HG02759 (cell line): Measurements from ENCODE around the gene SLC15A3.
A peak's percentile ranks its signal among the peaks of the same experiment; 100 is the strongest.

ENCODE experiments used
- ATAC-seq: cut with Tn5 transposase; IDR thresholded peaks from one replicate; pipeline ENCODE4 v1.9.1; 2021; ENCODE audit warnings: mild to moderate bottlenecking, moderate library complexity; ENCODE audit not compliant: unreplicated experiment

SLC15A3 gene

DNA sequence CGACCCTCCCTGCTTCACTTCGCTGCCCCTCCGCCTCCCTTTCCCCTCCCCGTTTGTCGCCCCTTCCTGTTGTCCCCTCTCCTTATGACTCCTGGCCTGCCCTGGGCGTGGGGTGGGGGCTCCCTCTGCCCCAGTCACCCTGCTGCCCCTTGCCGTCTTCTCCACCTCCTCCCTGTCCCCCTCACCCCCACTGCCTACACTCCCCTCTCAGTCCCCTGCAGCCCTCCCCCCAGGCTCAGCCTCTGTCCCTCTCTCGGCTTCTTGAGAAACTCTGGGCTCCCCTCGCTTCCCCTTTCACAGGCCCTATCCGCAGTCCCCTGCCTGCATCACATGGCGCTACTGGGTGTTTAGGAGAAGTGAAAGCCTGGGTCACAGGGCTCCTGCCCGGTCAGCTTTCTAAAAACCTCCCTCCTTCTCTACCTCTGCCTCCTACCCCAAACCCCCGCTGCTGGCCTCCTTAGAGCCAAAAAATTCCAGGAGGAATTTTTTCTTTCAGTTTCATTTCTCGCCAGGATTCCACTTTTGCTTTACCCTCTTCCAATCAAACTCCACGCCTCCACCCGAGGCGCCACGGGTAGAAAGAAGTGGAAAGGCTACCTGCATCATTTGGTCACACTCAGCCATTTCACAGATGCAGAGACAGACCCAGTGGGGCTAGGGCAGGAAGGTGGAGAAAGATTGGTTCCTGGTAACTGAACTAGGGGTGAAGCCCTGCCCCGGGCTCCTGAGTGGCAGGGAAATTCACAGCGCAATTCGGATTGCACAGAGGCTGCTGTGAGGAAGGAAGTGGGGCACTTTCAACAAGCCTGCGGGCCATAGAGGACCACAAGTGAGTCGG lies at the start of gene SLC15A3:
TSS of gene SLC15A3 (minus strand) at position 273 of the 838 bp plus-strand sequence. CDS start 625 bp downstream, outside the sequence.
- ATAC-seq, result peak; percentile 74

DNA sequence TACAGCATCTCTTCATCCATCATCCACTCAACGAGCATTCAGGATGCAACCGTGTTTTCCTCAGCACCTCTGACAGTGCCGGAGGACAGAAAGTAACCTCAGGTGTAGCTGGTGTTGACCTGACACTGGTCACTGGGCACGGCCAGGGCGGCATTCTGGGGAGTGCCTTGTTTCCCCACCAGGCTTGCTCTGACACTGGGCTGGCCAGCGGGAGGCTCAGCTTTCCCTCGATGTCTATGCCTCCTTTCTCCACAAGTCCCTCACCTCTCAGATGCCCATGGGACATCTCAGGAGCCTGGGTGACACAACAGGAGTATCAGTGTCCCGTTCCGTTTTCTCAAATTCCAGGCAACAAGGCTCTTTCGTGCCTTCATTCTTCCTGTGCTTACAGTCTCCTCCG lies 48.5 kb upstream of the SLC15A3 start:
- no peak for ATAC-seq

DNA sequence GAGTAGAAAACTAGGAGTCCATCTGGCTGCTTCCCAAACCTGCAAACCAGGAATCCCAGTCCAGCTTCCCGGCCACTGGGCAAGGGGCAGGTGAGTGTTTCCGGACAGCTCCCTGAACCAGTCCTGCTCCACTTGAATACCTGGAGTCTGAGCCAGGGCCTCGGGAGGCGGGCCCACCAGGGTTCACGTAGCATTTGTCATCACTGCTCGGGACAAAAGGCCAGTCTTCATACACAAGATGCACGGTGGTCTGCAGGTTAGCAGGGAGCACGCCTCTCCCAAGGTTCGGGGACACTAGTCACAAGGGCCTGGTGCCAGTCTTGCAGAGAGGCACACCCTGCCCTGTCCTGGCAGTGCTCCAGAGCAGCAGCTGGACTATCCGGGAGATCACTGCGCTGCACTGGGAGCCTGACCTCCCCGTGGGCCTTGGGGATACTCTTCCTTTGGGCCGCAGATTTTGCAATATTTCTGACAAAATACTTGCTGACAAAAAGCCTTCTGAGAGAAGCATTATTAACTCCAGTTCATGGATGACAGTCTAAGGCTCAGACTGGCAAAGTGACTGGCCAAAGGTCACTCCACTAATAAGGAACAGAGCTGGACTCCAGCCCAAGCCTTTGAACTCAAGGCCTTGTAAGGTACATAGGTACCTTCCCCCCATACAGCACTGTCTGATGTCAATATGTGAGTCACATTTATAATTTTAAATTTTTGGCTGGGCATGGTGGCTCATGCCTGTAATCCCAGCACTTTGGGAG lies 44.6 kb upstream of the SLC15A3 start:
- no peak for ATAC-seq

DNA sequence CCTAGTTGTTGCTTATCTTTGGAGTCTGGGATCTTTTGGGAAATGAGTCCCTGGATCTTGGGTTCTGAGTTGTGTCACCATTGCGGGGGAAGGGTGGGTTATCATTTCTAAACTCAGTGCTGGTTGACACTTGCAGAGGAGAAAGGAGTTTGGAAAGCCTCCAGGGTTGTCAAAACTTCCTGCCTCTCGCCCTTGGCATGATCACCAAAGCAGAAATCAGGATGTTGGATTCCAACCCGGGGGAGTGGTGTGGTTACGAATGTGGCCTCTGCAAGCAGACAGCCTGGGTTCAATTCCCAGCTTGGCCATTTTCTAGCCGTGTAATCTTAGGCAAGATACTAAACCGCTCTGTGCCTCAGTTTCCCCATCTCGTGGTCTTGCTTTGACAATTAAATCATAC lies 43.8 kb upstream of the SLC15A3 start:
- no peak for ATAC-seq

DNA sequence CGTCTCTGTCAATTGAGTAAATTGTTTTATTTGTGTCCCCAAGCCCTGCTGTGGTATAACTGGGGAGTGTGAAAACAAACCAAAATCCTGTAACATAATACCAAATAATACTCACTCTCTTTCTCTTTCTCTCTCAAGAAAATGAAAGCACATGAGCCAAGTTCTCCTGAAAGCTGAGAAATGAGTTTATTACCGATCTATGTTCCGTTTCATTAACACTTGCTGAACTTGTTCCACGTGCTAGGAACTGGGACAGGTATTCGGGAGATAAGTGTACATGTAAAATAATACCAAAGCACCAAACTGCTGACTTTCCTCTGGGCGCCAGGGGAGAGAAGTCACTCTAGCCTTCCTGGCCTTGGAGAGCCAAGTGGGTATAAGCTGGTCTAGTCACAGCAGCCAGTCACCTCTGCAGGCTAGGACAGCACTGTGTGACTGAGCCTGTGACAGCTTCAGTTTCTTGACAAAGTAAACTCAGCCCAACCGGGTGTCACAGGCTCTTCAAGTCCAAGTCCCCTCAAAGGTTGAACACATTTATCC lies 42.6 kb upstream of the SLC15A3 start:
- ATAC-seq, result no peak

DNA sequence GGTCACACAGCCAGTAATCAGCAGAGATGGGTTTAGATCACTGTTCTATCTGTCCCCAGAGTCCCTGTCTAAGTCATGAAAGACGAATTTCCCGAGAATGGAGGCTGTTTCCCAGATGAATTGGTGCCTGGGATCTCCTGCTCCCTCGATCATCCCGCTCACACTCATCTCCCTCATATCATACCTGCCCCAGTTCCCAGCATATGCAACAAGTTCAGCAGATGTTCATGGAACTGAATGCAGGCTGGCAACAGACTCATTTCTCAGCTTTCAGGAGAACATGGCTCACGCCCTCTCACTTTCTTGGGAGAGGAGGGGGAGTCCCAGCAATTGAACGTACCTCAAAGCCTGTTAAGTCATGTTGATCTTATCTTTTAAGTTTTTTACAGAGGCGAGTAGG lies 41.6 kb upstream of the SLC15A3 start:
- ATAC-seq, result no peak

DNA sequence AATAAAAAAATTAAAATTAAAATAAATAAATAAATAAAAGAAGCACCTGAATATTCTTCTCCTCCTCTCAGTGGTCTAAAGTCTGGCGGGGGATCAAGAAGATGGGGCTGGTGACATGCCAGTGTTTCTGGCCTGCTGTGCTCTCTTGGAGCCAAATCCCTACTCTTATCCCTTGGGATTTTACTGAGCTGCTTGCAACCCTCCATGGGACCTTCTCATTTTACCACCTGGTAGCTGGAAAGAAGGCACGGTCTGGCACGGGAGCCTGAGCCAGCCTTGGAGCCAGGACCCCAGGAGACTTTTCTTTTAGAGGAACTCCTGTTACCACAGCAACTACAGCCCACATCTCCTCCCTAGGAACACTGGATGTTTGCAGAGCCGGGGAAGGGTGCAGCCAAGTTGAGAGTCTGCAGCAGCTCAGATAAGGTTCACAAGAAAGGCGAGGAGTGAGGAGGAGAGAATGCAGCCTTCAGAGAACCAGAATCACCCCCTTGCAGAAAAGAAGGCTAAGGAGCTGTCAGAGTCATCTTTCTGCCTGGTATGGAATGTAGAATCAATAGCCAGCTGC lies 41.0 kb upstream of the SLC15A3 start:
- no peak for ATAC-seq

DNA sequence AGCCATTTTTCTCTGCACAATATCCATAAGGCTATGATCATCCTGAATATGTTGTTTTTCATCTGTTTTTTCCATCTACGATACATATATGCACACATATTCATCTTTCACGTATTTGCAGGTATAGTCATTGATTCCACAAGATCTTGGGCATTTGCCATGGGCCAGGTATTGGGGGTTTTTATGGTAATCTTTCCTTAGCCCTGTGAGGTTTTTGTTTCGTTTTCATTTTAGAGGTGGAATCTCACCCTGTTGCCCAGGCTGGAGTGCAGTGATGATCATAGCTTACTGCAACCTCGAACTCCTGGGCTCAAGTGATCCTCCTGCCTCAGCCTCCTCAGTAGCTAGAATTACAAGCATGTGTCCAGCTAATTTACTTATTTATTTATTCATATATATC lies 39.5 kb upstream of the SLC15A3 start:
- no peak for ATAC-seq

DNA sequence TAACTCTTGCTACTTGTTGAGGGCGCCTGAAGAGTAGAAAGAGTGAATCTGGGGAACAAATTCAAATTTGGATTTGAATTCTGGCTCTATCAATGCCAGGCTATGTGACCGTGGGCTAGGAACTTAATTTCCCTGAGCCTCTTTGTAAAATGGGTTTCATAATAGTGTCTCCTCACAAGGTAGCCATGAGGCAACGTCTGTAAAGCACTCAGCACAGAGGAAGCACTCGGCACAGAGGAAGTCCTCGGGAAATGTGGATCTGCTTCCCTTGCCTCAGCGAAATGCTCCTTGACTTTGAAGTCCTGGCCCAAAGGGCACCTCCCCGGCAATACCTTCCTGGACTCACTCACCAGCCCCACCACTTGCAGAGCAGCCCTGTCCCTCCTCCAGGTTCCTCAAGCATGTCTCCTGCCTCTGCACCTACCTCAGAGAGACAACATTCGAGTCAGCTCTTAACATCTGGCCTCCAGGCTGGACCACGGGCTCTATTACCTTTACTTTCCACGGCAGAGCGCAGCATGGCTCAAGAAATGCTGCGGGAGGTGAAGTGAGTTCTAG lies 37.2 kb upstream of the SLC15A3 start:
- no peak for ATAC-seq

DNA sequence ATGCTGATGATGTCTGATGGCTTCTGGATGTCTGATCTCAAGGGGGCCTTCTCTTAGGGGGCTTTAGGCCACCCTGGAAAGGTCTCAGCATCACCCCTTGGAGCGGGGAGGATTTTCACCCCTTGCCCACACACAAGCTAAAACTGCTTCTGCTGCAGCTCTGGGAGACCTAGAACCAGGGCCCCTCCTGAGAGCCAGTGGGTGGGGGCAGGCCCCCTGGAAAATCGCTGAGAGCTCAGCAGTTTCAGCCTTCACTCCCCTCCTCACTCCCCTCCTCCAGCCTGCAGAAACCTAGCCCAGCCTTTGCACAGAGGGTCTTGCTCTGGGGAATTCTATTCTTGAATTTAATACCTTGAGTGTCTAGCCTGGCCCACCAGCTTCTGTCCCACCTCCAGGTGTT lies 36.7 kb upstream of the SLC15A3 start:
- ATAC-seq, result no peak

DNA sequence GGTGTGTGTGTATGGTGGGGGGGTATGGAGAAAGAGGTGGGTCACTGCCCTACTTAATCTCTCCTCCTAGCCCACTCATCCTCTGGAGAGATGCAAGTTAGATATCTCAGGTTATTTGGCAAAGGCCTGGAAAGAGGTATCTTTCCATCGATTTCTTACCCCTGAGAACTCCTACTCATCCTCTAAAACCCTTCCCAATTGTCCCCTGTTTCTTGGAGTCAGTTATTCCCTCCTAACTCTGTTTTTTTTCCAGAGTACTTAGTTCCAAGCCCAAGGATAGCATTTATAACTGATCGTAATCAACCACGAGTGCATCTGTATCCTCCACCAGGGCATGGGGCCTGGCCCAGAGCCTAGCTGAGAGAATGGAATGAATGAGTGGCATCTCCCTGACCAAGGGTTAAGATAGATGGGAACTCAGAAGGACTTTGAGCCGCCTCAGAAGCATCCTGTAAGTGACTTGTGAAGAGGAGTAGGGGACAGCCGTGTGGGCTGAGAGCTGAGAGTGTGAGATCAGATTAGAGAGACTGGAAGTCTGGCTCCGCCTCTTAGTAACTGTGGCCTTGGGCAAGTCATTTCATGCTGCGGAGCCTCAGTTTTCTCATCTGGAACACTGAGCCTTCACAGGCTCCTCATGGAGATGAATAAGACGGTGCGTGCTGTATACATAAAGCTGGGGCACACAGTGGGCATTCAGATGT lies 35.8 kb upstream of the SLC15A3 start:
- no peak for ATAC-seq

DNA sequence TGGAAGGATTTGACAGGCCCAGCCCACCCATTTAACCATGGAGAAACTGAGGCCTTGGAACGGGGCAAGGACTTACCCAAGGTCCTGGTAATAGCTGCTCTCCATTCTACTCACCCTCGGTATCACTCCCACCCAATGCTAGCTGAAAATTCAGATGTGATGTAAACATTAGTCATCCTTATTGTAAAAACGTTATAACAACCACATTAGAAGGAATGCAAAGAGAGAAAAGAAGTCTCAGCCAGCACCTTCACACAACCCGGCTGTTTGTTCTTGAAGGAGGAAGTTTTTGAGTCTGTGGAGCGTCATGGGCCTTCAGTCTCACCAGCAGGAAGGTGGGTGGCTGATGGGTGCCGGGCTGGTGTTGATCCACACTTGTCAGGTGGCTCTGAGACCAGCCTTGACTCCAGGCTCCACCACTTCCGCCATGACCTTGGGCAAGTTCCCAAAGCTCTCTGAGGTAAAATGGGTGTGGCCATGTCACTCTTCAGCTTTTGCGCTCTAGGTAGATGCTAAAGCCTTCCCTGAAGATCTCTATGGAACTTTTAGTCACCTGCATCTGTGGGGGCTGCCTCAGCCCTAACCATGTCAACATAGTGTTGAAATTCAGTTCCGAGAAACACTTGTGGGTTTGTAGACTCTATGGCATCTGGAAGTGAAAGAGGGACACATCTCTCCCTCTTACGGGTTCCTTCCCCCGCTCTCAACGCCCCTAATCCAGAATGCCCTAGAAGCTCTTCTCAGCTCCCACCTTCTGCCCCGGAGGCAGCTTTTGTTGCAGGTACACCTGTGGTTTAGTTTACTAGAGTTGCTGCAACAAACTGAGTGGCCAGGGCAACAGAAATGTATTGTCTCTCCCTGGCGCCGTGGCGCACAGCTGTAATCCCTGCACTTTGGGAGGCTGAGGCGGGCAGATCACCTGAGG lies 34.3 kb upstream of the SLC15A3 start:
- no peak for ATAC-seq

DNA sequence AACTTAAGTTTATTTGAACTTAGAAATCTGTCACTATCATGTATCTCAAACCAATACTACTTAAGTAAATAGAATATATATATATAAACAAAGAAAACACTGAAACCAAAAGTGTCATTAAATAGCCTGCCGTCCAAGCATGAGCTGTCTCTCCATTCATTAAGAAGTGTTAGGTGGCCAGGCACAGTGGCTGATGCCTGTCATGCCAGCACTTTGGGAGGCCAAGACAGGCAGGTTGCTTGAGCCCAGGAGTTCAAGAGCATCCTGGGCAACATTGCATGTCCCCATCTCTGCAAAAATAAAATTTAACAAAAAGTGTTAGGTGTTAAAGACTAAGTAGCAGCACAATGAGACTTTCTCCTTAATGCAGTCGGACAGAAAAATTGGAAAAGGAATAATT lies 33.5 kb upstream of the SLC15A3 start:
- no peak for ATAC-seq

DNA sequence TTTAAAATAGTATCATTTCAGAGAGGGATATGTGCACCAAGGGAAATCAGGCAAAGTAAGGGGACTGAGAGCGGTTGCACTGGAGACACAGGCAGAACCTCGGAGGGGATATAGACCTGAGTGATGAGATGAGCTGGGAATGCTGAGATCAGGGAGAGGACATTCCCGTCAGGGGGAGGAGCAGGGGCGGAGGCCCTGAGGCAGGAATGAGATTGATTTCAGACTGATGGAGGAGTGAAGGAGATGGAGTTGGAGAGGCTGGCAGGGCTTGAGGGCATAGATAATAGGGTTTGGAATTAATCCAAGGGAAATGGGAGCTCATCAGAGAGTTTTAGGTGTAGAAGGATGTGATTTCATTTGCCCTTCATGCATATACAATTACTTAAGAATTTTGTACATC lies 32.7 kb upstream of the SLC15A3 start:
- no peak for ATAC-seq

DNA sequence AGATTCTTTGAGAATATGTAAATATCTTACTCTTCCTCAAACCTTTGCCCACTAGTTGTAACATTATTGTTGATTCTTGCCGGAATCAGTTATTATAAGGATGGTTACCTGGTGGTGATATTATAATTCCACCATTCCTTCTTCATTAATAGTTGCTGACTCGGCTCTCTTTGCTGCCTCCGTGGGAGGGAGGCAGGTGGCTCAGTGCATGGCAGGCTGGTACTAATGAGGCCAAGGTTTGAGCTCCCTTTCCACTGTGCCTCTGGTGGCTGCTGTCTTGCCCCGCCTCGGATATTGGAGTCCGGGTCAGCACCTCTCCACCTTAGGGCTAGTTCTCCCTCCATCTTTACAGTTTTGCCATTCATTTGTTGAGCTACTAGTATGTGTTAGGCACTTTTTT lies 32.2 kb upstream of the SLC15A3 start:
- ATAC-seq, result no peak

DNA sequence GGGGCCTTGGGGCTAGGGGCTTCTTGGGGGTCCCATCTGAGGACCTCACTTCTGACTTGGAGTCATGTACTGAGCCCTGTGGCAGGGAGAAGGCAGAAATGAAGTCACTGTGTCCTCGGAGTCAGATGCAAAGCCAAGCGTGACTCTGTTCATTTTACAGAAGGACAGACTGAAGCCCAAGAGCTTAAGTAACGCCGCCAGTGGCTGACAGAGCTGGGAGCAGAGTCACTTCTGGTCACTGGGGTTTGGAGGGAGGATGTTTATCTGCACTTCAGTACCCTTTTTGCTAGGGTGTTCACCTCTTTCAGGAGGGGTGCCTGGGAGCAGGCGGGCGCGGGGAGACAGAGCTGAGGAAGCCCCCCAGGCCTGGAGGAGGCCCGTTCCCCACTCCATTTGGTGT lies 30.2 kb upstream of the SLC15A3 start:
- ATAC-seq, result no peak

DNA sequence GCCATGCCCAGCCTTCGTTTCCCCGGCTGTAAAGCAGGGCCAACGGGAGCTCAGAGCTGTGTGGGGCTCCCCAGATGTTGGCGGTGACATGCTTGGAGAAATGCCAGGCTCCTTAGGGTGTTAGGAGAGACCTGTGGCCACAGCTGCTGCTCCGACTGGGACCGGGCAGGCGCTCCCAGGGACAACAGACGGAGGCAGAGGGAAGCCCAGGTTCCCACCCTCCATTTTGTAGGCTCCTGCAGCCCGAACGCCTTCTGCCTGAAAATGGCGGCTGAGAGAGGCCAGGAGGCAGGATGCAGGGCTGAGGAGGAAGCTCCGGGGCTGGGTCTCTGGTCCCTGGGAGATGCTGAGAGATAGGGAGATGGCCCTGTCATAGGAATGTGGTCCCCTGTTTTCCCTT lies 29.5 kb upstream of the SLC15A3 start:
- ATAC-seq, result no peak

DNA sequence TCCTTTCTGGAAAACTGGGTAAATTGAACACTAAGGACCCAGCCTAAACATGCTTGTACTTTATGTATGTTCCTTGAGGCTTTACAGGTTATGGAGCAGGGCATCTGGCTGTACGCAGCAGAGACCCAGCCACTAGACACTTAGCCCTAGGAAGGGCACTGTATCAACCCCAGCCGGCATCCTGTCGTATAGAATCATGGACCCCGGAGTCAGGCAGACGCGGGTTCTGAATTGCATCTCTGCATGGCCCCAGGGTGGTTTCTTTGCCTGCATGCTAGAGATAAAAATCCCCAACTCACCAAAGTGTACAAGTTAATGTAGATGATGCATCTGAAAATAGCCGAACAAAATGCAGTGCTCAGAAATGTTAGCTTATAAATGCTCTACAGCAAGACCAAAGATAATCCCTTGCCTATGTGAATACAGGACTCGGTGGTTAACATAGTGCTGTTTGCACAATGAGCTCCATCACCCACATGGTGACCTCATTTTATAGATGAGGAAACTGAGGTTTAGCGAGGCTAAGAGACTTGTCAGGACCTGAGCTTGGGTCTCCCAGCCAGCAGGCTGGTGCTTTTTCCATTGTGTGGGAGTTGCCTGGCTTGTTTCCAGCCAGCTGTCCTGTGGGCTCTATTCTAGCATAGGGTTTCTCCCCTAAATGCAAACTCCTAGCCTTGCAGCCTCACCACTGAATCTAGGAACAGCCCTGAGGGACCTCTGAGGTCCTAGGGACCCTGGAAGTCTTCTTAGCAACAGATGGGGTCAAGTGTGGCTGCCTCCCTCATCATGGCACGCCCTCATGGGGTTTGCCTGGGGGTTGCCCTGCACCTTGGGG lies 26.8 kb upstream of the SLC15A3 start:
- ATAC-seq, result no peak

DNA sequence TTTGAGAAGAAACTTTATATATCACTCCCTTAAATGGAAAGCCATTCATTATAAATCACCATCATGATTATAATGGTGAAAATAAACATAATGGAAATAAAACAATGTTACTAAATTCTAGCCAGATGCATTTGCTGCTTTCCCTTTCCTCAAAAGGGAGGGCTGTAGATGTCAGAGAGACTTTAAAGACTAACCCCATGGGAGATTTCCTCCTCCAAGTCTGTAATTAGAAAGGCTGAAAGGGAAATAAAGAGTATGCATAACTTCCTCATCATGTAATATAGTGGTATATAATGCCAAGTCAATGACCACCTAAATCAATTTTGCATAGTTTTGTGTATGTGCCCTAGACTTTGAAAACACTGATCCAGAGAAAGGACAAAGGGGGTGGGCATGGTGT lies 25.9 kb upstream of the SLC15A3 start:
- ATAC-seq, result no peak
